ENCODE measurements around the gene DNAAF5.

DNA sequence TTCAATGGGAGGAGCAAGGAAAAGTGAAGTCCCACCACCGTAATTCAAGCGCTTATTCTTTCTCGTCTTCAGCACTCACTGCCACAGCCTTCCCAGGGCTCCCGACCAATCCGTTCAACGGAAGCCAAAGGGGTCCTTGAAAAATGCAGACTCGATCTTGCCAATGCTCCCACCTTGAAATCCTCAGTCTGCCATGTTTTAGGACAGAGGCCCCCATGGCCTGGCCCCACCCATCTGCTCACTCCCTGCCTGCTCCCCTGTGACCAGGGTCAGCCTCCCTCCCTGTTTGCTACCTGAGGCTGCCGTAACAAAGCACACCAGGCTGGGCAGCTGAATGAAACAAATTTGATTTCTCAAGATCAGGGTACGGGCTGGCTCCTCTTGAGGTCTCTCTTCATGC is 3.0 kb upstream of the DNAAF5 start:
- TF ChIP-seq BORCS8-MEF2B (CRISPR knock-in tag; IDR thresholded peaks at IDR 0.05): no peak
- TF ChIP-seq, protein P1, sequence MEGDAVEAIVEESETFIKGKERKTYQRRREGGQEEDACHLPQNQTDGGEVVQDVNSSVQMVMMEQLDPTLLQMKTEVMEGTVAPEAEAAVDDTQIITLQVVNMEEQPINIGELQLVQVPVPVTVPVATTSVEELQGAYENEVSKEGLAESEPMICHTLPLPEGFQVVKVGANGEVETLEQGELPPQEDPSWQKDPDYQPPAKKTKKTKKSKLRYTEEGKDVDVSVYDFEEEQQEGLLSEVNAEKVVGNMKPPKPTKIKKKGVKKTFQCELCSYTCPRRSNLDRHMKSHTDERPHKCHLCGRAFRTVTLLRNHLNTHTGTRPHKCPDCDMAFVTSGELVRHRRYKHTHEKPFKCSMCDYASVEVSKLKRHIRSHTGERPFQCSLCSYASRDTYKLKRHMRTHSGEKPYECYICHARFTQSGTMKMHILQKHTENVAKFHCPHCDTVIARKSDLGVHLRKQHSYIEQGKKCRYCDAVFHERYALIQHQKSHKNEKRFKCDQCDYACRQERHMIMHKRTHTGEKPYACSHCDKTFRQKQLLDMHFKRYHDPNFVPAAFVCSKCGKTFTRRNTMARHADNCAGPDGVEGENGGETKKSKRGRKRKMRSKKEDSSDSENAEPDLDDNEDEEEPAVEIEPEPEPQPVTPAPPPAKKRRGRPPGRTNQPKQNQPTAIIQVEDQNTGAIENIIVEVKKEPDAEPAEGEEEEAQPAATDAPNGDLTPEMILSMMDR (CRISPR knock-in tag; IDR thresholded peaks at IDR 0.05): no peak
- no peak for TF ChIP-seq ZNF225 (CRISPR knock-in tag; IDR thresholded peaks at IDR 0.05)
- TF ChIP-seq TBX2 (CRISPR knock-in tag; IDR thresholded peaks at IDR 0.05; ENCODE audit: borderline replicate concordance): no peak
- TF ChIP-seq, protein P2, sequence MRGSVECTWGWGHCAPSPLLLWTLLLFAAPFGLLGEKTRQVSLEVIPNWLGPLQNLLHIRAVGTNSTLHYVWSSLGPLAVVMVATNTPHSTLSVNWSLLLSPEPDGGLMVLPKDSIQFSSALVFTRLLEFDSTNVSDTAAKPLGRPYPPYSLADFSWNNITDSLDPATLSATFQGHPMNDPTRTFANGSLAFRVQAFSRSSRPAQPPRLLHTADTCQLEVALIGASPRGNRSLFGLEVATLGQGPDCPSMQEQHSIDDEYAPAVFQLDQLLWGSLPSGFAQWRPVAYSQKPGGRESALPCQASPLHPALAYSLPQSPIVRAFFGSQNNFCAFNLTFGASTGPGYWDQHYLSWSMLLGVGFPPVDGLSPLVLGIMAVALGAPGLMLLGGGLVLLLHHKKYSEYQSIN (CRISPR knock-in tag; IDR thresholded peaks at IDR 0.05; ENCODE audit: borderline replicate concordance): no peak
- TF ChIP-seq POLR2AphosphoS5 (IDR thresholded peaks at IDR 0.05; ENCODE audit: low read depth, low read length): no peak
- no peak for TF ChIP-seq ZNF556 (CRISPR knock-in tag; IDR thresholded peaks at IDR 0.05; ENCODE audit: borderline replicate concordance)
- no peak for TF ChIP-seq MED1 (CRISPR knock-in tag; IDR thresholded peaks at IDR 0.05)
- TF ChIP-seq, protein P3, sequence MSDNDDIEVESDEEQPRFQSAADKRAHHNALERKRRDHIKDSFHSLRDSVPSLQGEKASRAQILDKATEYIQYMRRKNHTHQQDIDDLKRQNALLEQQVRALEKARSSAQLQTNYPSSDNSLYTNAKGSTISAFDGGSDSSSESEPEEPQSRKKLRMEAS (IDR thresholded peaks at IDR 0.05): no peak
- TF ChIP-seq, protein P4, sequence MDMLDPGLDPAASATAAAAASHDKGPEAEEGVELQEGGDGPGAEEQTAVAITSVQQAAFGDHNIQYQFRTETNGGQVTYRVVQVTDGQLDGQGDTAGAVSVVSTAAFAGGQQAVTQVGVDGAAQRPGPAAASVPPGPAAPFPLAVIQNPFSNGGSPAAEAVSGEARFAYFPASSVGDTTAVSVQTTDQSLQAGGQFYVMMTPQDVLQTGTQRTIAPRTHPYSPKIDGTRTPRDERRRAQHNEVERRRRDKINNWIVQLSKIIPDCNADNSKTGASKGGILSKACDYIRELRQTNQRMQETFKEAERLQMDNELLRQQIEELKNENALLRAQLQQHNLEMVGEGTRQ (IDR thresholded peaks at IDR 0.05; ENCODE audit: low read depth, low read length): no peak
- TF ChIP-seq, protein P4 (CRISPR knock-in tag; IDR thresholded peaks at IDR 0.05; ENCODE audit: borderline replicate concordance): no peak
- no peak for TF ChIP-seq TGIF2 (CRISPR knock-in tag; IDR thresholded peaks at IDR 0.05)
- no peak for TF ChIP-seq SP1 (IDR thresholded peaks at IDR 0.05)
- no peak for TF ChIP-seq SP1 (CRISPR knock-in tag; IDR thresholded peaks at IDR 0.05)
- no peak for TF ChIP-seq NBN (conservative IDR thresholded peaks at IDR 0.05)

Data from HepG2 (cell line).